Activated CD8-positive, alpha-beta memory T cell treated with anti-CD3 and anti-CD28 coated beads, Interleukin-2, amount 50 U/mL, for 1 hour (primary cell): ENCODE results near the gene PXT1.
A peak's percentile ranks its signal among the peaks of the same experiment; 100 is the strongest.
"Not testable (repeated sequence)": the region's sequence is repeated elsewhere in the genome, so short reads cannot be mapped to it uniquely, and the experiment has no call there.

Source experiments
- DNase-seq: peaks from one replicate; pipeline ENCODE4 v3.0.0-alpha.2; 2020; ENCODE audit errors: extremely low read depth

PXT1 gene

DNA sequence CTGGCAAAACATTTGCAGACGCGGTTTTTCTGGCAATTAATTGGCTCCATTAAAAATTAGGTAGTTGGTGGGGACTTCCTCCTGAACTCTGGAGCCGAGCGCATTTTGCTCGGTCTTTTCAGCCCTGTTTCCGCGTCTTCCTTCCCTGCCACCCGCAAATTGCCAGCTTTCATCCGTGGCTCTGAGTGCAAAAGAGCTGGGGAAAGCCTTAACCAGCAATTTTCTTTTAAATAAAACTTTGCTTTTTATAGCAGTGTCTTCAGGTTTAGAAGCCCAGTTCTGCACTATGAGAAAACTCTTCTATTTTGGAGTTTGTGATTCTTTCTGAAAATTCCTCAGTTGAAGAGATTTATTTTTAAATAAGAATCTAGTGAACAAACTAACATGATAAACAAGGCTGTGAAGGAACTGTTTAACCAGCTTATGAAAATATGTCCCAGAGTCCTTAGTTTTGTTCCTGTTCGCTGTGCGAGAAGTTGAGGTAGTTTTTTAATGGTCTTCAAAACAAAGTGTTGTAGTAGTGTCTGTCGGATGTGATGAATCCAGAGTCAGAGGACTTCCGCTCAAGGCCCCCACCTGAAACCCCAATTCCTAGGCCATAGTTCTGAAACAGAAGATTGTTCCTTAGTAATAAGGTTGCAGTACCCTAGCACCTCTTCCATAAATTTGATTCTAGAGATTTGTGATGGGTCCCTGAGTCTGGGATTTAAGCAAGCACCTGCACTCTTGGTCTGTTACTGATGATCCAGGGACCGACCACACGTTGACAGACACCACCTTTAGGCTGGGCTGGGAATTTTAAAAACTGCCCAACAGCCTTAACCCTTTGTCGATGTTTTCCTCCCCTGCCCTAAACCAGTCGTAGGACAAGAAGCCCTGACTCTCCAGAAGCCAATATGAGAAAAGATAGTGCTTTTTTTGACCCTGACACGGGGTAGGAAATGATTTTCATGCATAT lies 1.1 kb upstream of the PXT1 start:
- DNase-seq, result no peak

DNA sequence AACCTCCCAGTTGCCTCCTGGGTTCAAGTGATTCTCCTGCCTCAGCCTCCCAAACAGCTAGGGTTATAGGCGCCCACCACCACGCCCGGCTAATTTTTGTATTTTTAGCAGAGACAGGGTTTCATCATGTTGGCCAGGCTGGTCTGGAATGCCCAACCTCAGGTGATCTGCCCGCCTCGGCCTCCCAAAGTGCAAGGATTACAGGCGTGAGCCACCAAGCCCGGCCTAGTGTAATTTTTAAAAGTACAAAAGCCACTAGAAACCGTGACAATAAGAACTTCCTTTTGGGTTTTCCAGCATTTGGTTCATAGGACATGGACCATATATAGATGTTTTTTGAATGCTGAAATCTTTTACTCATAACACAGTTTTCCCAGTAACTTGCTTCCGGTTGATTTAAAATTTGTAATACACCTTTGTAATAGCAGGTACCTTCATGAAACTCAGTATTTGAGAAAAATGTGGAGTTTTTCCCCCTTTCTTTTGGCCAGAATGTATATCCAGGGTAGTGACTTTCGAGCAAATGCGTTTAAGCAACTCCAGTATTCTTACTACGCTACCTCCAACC lies 467 bp downstream of the PXT1 start:
- DNase-seq, result no peak

- DNase-seq, result peak; percentile 83
Measured at GRCh38 chr6:36441307-36441894, 1.3 kb downstream of the PXT1 start.

DNA sequence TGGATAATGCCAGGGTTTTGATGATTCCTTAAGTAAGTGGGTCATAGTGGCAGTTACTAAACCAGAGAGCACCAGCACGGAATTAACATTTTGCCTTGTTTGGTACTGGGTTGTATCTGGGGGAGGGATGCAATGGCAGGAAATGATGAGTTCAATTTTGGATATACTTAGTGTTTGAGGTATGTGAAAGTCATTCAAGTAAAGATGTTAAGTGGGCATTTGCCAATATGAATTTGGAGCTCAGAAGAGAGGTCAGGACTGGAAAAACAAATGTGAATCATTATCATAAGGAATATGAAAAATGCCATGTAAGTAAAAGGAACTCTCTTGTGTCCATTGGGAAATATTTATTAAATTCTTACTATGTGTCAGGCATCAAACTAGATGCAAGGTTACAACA lies 6.2 kb downstream of the PXT1 start:
- no peak for DNase-seq

GRCh38 chr6:36432151-36432671 lies 10.4 kb downstream of the PXT1 start:
- no peak for DNase-seq

- DNase-seq, result no peak
Measured at GRCh38 chr6:36431197-36431596, 11.5 kb downstream of the PXT1 start.

- DNase-seq, result no peak
Measured at GRCh38 chr6:36430351-36430750, 12.3 kb downstream of the PXT1 start.

- DNase-seq, result no peak
Measured at GRCh38 chr6:36428911-36429310, 13.7 kb downstream of the PXT1 start.

- no peak for DNase-seq
Measured at GRCh38 chr6:36426622-36427021, 16.0 kb downstream of the PXT1 start.

DNA sequence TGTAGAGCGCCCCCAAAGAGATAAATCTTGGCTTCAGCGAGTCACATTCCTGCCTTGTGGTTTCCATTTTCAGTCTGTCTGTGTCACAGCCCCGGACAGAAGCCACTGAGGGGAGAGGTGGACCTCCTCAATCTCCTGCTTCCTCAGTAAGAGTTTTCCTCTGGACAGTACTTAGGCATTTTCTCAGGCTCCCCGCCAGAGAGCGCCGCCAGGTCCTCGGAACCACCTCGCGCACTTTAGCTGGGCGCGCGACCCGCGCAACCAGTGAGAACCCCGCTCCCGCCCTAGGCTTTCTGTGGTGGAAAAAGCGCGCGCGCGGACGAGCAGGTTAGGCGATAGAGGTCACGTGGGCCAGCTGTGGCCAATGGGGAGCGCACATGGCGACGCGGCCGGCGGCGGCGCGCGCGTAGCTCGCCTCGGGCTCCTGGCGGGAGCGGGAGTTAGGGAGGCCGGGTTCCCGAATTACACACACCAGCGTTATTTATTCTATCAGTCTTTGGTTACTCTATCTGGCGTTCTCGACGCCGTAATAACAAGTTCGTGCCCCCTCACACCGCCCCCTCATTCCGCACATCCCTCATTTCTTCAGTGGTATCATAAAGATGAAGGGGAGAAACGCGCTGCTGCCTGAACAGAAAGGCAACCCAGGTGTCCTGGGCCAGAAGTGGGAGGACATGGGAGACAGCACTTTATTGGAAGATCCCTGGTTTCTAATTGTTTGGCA lies 19.4 kb downstream of the PXT1 start:
- DNase-seq, result peak; percentile 94

DNA sequence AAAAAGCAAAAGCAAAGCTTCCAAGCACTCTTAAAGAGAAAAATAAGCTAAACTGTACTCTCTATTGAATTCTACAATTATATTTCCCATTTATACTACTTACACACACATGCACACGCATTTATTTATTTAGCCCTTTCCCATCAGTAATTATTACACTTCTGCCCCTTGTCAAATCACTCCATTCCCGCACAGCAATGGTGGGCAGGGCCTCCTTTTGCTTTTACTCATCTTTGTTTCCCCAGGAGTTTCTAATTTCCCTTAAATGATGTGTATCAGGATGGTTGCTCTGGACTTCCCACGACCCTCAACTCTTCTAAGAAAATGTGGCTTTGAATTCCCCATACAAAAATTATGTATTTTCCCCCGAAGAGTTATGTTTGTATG lies 19.9 kb downstream of the PXT1 start:
- no peak for DNase-seq

GRCh38 chr6:36419310-36419709 lies 23.3 kb downstream of the PXT1 start:
- DNase-seq, result no peak

GRCh38 chr6:36418558-36418957 lies 24.1 kb downstream of the PXT1 start:
- DNase-seq, result no peak

DNA sequence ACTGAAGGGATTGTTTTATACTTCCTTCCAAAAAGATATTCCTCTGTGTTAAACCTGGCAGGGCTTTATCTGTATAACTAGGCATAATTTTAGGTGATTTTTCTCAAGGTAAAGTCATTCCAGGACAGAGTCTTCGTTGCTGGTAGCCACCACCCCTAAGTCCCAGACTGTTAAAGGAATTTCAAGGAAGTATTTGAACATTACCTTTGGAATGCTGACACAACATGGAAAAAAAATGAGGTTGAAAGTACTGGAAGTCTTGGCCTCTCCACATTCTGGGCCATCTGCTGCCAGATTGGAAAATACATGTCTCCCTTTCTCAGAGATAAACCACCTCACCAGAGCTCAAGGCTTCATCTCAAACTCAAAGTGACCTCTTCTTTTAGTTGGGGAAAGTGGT lies 28.2 kb downstream of the PXT1 start:
- no peak for DNase-seq

DNA sequence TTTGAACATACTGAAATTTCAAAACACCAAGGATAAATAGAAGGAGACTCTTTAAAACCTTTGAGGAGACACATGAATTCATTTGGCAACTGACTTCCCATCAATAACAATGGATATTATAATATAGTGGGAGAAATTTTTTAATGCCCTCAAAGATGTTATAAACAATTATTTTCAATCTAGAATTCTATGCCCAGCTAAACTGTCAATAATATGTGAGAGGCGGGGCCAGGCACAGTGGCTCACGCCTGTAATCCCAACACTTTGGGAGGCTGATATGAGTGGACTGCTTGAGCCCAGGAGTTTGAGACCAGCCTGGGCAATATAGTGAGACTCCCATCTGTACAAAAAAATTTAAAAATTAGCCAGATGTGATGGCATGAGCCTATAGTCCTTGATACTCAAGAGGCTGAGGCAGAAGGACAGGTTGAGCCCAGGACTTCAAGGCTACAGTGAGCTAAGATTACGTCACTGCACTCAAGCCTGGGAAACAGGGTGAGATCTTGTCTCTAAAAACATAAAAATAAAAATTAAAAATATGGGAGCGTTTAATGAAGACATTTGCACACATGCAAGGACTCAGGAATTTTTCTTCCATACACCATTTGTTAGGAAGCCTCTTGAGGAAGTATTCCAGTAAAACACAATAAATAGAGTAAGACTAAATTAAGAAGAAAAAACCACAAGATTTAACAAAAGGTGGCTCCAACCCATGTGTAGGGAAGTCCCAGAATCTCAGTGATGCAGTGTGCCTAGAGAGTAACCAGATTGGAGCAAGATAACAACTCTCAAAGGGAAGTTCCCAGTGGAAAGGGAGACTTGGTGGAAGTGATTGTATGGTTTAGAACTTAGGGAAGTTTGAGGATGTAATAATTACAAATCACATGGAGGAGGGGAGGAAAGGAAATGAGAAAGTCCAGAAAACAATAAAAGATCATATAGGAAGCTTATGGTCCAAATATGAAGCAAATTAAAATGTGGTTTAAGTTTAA lies 28.9 kb downstream of the PXT1 start:
- no peak for DNase-seq

DNA sequence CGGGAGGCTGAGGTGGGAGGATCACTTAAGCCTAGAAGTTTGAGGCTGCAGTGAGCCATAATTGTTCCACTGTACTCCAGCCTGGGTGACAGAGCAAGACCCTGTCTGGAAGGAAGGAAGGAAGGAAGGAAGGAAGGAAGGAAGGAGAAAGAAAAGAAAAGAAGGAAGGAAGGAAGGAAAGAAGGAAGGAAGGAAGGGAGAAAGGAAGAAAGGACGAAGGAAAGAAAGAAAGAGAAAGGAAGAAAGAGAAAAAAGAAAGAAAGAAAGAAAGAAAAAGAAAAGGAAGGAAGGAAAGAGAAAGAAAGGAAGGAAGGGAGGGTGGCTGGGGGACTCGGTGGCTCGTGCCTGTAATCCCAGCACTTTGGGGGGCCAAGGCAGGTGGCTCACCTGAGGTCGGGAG lies 32.9 kb downstream of the PXT1 start:
- not testable (repeated sequence) for DNase-seq

GRCh38 chr6:36404164-36404563 lies 38.5 kb downstream of the PXT1 start:
- DNase-seq, result no peak

GRCh38 chr6:36402481-36402880 lies 40.2 kb downstream of the PXT1 start:
- no peak for DNase-seq

DNA sequence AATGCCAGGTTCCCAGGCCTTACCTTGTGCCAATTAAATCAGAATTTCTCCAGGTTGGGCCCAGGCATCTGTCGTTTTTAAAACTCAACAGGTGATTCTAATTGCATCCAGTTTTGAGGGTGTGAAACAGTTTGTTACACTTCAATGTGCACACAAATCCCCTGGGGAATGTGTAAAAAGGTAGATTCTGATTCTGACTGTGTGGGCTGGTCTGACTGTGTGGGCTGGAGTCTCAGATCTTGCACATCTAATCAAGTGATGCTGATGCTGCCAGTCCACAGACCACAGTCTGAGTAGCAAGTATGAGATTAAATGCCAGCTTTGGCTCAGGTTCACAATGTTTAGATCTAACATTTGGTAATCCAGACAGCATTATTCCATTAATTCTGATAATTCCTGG lies 42.7 kb downstream of the PXT1 start:
- DNase-seq, result no peak

DNA sequence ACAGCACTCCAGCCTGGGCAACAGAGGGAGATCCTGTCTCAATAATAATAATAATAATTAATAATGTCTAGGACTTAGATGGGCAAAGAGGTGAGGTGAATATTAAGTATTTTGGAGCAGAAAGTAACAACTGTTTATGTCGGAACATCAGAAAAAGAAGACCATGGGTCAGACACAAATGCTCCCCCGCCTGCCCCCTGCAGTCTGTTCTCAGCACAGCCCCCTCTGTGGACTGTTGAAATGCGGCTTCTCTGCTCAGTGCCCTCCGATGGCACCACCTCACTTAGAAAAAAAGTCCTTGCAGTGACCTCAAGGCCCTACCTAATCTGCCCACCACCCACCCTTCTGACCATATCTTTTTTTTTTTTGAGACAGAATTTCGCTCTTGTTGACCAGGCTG lies 50.0 kb downstream of the PXT1 start:
- no peak for DNase-seq

- no peak for DNase-seq
Measured at GRCh38 chr6:36389353-36389752, 53.3 kb downstream of the PXT1 start.
